Thyroid gland (tissue), 4 donors: ENCODE results near the gene INPP4B.

Experiments
- CTCF ChIP-seq, 6 experiments: fragments of 200-600 bp in 3 of 6; fragments of 450-650 bp in 3 of 6; sonication (generic) in 3 of 6; IDR thresholded peaks; one replicate each; pipeline ENCODE4 v1.5.1; 2016 to 2019; ENCODE audit warnings: antibody characterized with exemption in 6 of 6, mild to moderate bottlenecking in 2 of 6, inconsistent platforms in 1 of 6, moderate library complexity in 1 of 6
- POLR2A ChIP-seq, 2 donors: fragments of 450-650 bp; IDR thresholded peaks; one replicate each; pipeline ENCODE4 v1.6.1; 2017; ENCODE audit warnings: antibody characterized with exemption in 2 of 2, mild to moderate bottlenecking in 2 of 2, moderate library complexity in 1 of 2

GRCh38 chr4:142686081-142686480 is 160.0 kb downstream of the INPP4B start:
- no peak for TF ChIP-seq CTCF (IDR thresholded peaks at IDR 0.05)
- no peak for TF ChIP-seq POLR2A (IDR thresholded peaks at IDR 0.05)
